Mucosa of descending colon (tissue), 3 donors: ENCODE results near the gene B4GALNT4. TPM values are rescaled to one million over a fixed set of nuclear protein-coding genes. Genes with fewer than 3 reads are reported as not detected.
A peak's percentile ranks its signal among the peaks of the same experiment; 100 is the strongest.

ENCODE experiments used
- ATAC-seq: fragments of 200-7000 bp; cut with Tn5 transposase; one replicate; pipeline ENCODE4 v1.9.1; 2020; ENCODE audit warnings: mild to moderate bottlenecking, moderate library complexity
- DNase-seq, 3 donors: peaks; one replicate each; pipeline ENCODE4 v3.0.0-alpha.2; 2020
- H3K36me3 ChIP-seq: fragments of 200-600 bp; one replicate; pipeline ENCODE4 v1.8.0; 2021; ENCODE audit warnings: low read depth, mild to moderate bottlenecking
- H3K4me1 ChIP-seq: fragments of 200-600 bp; one replicate; pipeline ENCODE4 v1.8.0; 2021; ENCODE audit warnings: low read depth, mild to moderate bottlenecking
- H3K4me3 ChIP-seq: fragments of 200-600 bp; one replicate; pipeline ENCODE4 v1.8.0; 2021; ENCODE audit warnings: mild to moderate bottlenecking
- H3K9me3 ChIP-seq: fragments of 200-600 bp; one replicate; pipeline ENCODE4 v1.8.0; 2021; ENCODE audit warnings: mild to moderate bottlenecking
- CTCF ChIP-seq: fragments of 200-600 bp; IDR thresholded peaks from one replicate; pipeline ENCODE4 v1.8.0; 2022; ENCODE audit warnings: antibody characterized with exemption, mild to moderate bottlenecking
- intact Hi-C, 2 donors: fragments of 100-400 bp; cut with DNase I in 1 of 2; cut with micrococcal nuclease in 1 of 2; formaldehyde crosslinking; loops; one replicate each; pipeline versions ENCODE4 v1.11.0 to v1.11.1; 2022; cut with DNase I, micrococcal nuclease
- total RNA-seq, 3 donors: library from RNA; stranded (reverse); fragmentation: NEBNext Ultra II Directional in 2 of 3; extraction: Animal tissue kit (Norgen Biotek cat#: 25700) in 2 of 3; gene quantifications; one replicate each; pipeline versions ENCODE4 v1.2.1 to v1.2.4, GENCODE V29; 2021 to 2023
- donor health status: DM: no; HTN: no; CAD: no; lungs with moderate emphysema.
- donor health status: DM: no; HTN: no; CAD: no.
- donor health status: DM: no; HTN: yes; CAD: no.

Gene B4GALNT4
- total RNA-seq, 3 donors from 2014 or later, result 2.1 to 11.8 (median 2.2) TPM

- intact Hi-C loops, result no loop called here
- ATAC-seq, result no peak
- no peaks in the 10 kb centered on the region for H3K36me3 ChIP-seq
- peak in 2 of 3 donors; percentile 28 to 33 for DNase-seq
- no peaks in the 10 kb centered on the region for H3K4me1 ChIP-seq
- no peak overlapping the region for H3K4me3 ChIP-seq
- TF ChIP-seq CTCF, result no peak
- H3K9me3 ChIP-seq, result no peaks in the 10 kb centered on the region
Observed at GRCh38 chr11:429931-430456, 60.7 kb downstream of the B4GALNT4 start.

Other genes with a start within 250 kb of the B4GALNT4 start
- gene SCGB1C1, start 176.4 kb upstream of the B4GALNT4 start, total RNA-seq, result not detected
- gene BET1L, start 162.1 kb upstream of the B4GALNT4 start, total RNA-seq, result 10 to 100 TPM; 51.5 to 59.9 (median 55.8) TPM
- gene RIC8A, start 161.8 kb upstream of the B4GALNT4 start, total RNA-seq, result 10 to 100 TPM; 75.1 to 93.1 (median 82.2) TPM
- 10 to 100 TPM; 19.3 to 22.1 (median 22.0) TPM for gene SIRT3, start 133.2 kb upstream of the B4GALNT4 start, total RNA-seq
- 100 to 1,000 TPM in 1 of 3 donors, 10 to 100 TPM in 2; 92.6 to 110 (median 96.4) TPM for gene PSMD13, start 132.5 kb upstream of the B4GALNT4 start, total RNA-seq
- 1 to 10 TPM in 1 of 3 donors, under 1 TPM in 2; 0.66 to 2.6 (median 0.72) TPM for gene NLRP6, start 91.1 kb upstream of the B4GALNT4 start, total RNA-seq
- gene PGGHG, start 80.4 kb upstream of the B4GALNT4 start, total RNA-seq, result 10 to 100 TPM; 21.2 to 37.1 (median 29.7) TPM
- not detected for gene IFITM5, start 70.0 kb upstream of the B4GALNT4 start, total RNA-seq
- gene IFITM2, start 61.7 kb upstream of the B4GALNT4 start, total RNA-seq, result 100 to 1,000 TPM in 2 of 3 donors, 10 to 100 TPM in 1; 57.2 to 254 (median 111) TPM
- gene IFITM1, start 55.5 kb upstream of the B4GALNT4 start, total RNA-seq, result 100 to 1,000 TPM in 1 of 3 donors, 10 to 100 TPM in 2; 80.2 to 182 (median 87.3) TPM
- 100 to 1,000 TPM in 2 of 3 donors, 10 to 100 TPM in 1; 76.1 to 410 (median 353) TPM for gene IFITM3, start 48.6 kb upstream of the B4GALNT4 start, total RNA-seq
- gene PKP3, start 24.7 kb downstream of the B4GALNT4 start, total RNA-seq, result 100 to 1,000 TPM in 2 of 3 donors, 10 to 100 TPM in 1; 73.3 to 174 (median 143) TPM
- gene SIGIRR, start 45.5 kb downstream of the B4GALNT4 start, total RNA-seq, result 100 to 1,000 TPM; 103 to 190 (median 116) TPM
- gene ANO9, start 72.5 kb downstream of the B4GALNT4 start, total RNA-seq, result 100 to 1,000 TPM in 2 of 3 donors, 10 to 100 TPM in 1; 85.2 to 179 (median 131) TPM
- gene PTDSS2, start 80.8 kb downstream of the B4GALNT4 start, total RNA-seq, result 10 to 100 TPM; 19.2 to 34.8 (median 27.3) TPM
- gene RNH1, start 137.7 kb downstream of the B4GALNT4 start, total RNA-seq, result 100 to 1,000 TPM; 108 to 127 (median 118) TPM
- 10 to 100 TPM; 41.4 to 50.6 (median 50.1) TPM for gene HRAS, start 166.1 kb downstream of the B4GALNT4 start, total RNA-seq
- 1 to 10 TPM; 1.5 to 5.2 (median 4.8) TPM for gene LRRC56, start 168.0 kb downstream of the B4GALNT4 start, total RNA-seq
- 10 to 100 TPM in 2 of 3 donors, 1 to 10 TPM in 1; 5.4 to 19.1 (median 10.7) TPM for gene LMNTD2, start 191.2 kb downstream of the B4GALNT4 start, total RNA-seq
- 100 to 1,000 TPM in 1 of 3 donors, 10 to 100 TPM in 2; 45.7 to 108 (median 83.7) TPM for gene RASSF7, start 191.5 kb downstream of the B4GALNT4 start, total RNA-seq
- gene PHRF1, start 207.0 kb downstream of the B4GALNT4 start, total RNA-seq, result 10 to 100 TPM; 35.0 to 40.2 (median 35.0) TPM
- 10 to 100 TPM; 26.9 to 36.1 (median 27.8) TPM for gene IRF7, start 246.5 kb downstream of the B4GALNT4 start, total RNA-seq